Muscle of back (tissue), 11 donors: ENCODE measurements around the gene ACBD4. TPM values are rescaled to one million over a fixed set of nuclear protein-coding genes. Genes with fewer than 3 reads are reported as not detected.
"Not testable (repeated sequence)": the region's sequence is repeated elsewhere in the genome, so short reads cannot be mapped to it uniquely, and the experiment has no call there.

Experiments
- DNase-seq, 3 donors: peaks; one replicate each; pipeline versions ENCODE4 v3.0.0 to v3.0.0-alpha.2; 2013
- polyA plus RNA-seq, 10 donors: library from polyadenylated mRNA; unstranded; fragments of 120-200 nt; gene quantifications; one replicate each; pipeline ENCODE4 v1.2.1, GENCODE V29; 2013; ENCODE audit not compliant: insufficient read length in 10 of 10

ACBD4 gene
- polyA plus RNA-seq, 10 donors: 3.9 to 7.0 (median 5.3) TPM

DNA sequence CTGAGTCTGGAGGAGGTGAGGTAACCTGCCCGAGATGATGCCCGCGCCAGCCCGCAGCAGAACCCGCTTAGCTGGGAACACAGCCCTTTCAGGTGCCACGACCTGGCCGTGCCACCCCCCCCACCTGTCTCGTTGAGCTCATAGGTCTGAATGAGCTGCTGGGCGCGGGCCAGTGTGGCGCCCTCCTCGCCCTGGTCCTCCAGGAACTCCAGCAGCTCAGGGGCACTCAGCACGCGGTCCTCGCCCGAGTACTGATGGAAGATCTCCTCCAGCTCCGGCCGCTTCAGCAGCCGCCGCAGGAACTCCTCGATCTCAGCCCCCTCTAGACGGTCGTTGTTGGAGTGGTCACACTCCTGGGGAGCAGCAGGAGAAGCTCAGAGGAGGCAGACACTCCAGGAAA is 16.8 kb upstream of the ACBD4 start:
- DNase-seq: no peak

DNA sequence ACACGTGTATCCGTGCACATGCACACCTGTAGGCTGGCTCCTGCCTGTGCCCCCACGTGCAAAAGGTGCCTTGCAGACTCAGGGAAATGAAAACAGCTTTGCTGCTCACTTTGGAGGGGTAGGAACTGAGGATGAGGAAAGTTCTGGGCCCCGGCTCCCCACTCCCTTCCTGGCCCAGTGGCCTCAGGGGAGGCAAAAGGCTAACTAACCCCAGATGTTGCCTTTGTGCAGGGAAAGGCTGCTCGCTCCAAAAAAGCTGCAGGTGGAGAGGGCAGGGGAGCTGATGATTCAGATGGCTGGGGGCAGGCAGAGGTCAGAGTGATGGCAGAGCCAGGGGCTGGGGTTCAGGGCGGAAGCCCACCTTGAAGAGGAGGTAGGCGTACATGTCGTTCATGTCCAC is 15.5 kb upstream of the ACBD4 start:
- no peak for DNase-seq

DNA sequence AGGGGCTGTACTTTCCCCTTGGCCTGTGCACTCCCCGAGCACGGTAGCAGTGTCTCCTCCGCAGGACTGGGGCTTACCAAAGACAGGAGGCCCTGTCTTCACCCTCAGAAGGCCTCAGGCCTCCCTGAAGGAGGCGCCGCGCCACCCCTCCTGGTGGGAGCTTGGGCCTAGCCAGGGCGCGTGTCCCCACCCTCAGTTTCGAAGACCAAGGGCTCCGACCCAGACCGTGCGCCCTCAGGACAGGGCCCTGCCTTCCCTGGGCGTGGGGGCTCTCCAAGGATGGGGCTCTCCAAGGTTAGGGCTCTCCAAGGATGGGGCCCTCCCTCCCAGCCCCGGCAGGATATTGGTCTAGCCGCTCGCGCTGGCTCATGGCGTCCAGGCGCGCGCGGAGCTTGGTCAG is 14.9 kb upstream of the ACBD4 start:
- no peak for DNase-seq

DNA sequence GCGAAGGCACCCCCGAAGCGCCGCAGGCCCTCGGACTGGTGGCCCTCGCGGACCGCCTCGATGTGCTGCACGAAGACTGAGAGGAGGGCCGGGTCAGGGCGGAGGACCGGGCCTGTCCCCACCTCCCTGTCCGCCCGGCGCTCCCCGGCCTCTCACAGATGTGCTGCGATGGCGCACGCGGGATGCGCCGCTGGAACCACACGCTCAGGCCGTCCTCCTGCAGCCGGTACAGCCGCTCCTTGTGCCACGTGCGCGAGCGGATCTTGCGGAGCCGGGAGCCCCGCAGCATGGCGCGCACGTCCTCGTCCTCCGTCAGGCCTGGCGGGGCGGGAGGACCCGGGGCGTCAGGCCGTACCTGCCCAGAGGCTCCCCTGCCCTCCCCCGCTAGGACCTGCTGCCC is 14.4 kb upstream of the ACBD4 start:
- no peak for DNase-seq

DNA sequence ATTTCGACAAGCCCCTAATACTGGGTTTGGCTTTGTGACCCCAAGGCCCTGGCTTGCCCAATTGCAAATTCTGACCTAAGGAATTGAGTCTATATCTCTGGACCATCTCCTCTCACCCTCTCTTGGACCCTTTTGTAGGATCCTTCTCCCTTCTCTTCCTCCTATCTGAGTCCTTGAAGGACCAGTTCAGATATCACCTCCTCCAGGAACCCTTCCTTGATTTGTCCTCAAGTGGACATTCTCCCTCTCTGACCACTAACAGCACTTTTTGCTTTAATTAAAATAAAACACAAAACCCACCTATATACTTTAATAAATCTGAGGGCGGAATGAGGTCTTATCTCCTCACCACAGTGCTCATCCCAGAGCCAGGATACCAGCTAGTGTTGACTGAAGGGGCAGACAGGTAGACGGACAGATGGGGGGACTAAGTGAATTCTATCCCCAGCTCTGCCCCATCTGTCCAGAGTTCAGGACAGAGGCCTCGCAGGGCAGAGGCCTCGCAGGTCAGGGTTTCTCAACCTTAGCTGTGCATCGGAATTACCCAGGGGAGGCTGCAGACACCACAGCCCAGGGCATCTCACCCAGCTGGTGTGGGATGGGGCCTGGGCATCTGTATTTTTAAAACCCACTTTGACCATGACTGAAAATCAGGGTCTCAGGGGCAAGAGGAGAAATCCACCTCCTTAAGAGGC is 12.3 kb upstream of the ACBD4 start:
- DNase-seq: no peak

DNA sequence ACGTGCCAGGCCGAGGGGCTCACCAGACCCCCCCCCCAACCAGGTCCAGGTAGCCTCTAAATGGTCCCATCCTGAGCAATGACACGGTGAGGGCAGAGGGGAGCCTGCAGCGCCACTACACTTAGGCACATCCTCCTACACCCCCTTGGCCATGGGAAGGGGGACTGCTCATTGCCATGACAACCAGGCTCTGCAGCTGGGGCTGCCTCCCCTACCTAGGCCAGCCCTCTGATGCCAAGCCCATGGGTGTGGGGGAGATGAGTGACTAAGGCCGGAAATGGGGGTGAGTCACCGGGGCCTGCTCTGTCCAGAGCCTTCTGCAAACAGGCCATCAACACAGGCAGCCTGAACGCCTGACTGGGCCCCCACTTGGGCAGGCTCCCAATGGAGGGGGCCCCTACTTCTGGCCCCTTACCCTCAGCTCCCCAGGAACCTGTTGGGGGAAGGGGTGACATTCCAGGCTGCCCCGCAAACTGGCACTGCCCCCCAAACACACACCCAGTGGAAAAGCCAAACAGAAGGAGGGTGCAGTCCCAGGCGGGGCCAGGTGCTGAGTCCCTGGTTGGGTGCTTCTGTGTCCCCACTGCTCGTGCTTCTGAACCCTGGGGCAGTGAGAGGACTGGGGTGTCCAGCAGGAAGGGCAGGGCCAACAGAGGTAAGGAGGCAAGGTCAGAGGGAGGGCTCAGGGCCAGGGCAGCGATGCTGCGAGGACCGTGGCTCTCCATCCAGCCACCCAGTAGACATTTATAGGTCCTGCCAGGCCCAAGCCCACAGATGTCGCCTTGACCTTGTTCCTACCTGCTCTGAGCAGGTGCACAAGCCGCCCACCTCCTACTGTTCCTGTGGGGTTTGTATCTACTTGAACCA is 11.3 kb upstream of the ACBD4 start:
- DNase-seq: peak in 1 of 3 donors; percentile 66

DNA sequence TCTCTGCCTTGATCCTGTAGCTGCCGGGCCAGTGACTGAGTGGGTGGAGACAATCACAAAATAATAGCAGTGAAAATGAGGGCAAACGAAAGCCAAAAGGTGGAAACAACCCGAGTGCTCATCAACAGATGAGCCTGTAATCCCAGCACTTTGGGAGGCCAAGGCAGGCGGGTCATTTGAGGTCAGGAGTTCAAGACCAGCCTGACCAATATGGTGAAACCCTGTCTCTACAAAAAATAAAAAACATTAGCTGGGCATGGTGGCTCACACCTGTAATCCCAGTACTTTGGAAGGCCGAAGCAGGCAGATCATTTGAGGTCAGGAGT is 10.7 kb upstream of the ACBD4 start:
- DNase-seq: not testable (repeated sequence)

DNA sequence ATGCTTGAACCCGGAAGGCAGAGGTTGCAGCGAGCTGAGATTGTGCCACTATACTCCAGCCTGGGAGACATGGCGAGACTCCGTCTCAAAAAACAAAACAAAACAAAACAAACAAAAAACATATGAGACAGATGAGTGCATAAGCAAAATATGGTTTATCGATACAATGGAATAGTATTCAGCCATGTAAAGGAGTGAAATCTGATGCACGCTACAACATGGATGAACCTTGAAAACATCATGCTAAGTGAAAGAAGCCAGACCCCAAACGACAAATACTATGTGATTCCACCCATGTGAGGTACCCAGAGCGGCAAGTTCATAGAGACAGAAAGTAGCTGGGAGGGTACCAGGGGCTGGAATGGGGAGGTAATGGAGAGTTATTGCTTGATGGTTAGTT is 10.0 kb upstream of the ACBD4 start:
- DNase-seq: no peak

DNA sequence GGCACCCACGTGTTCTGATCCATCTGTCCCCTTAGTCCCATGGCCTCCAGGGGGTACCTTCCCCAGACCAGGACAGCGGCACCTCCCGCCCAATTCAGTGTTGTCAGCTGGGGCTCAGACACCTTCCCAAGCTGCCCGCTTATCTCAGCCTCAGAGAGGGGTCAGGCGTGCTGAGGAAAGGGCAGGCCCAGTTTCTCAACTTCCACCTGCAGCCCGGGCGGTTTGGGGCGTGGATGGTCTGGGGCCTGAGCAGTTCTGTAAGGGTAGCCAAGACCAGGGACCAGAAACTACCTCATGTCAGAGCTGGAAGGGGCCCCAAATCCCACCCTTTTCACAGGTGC is 8.3 kb upstream of the ACBD4 start:
- DNase-seq: no peak

DNA sequence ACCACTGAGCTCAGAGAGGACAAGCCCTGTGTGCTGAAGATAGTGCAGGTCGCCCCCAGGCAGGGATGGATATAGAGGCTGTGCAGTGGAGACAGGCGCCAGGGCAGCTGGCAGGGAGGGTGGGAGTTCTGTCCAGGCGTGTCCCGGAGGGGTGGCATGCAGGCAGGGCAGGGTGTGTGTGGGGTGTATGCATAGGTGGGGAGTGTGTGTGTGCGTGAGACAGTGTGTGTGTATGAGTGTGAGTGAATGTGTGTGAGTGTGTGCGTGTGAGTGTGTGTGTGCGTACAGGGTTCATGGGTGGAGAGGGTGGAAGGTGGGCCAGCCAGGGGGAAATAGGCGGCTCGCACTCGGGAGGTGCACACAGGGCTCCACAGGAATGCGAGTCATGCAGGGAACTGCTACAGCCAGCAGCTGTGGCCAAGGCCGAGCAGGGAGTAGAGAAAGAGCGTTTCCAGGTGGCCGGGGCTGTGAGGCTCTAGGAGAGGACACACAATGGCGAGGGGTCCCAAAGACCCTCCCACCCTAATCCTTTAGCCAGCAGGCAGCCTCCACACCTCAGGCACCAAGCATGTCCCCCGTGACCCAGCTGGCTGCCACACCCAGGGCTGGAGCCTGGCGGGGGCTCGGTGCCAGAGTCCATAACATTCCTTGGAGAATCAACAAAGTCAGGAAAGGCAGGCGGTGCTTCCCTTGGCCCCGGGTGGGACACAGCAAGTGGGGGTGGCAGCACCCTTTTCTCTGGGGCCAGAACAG is 7.8 kb upstream of the ACBD4 start:
- no peak for DNase-seq

DNA sequence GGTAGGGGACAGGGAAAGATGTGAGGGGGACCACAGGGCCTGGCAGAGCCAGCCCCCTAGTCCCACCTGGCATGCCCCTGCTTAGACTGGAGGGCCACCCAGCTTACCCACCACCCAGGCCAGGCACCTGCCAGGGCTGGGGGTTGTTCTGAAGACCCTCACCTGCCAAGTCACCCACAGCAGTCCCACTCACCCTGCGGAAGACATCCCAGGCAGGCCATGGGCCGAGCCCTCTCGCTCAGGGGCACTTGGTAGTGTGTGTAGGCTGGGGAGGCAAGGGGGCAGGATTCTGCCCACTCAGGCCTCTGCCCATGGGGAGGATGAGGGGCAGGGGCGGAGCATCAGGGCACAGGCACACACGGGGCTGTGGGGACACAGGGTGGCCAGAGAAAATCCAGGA is 7.2 kb upstream of the ACBD4 start:
- no peak for DNase-seq

DNA sequence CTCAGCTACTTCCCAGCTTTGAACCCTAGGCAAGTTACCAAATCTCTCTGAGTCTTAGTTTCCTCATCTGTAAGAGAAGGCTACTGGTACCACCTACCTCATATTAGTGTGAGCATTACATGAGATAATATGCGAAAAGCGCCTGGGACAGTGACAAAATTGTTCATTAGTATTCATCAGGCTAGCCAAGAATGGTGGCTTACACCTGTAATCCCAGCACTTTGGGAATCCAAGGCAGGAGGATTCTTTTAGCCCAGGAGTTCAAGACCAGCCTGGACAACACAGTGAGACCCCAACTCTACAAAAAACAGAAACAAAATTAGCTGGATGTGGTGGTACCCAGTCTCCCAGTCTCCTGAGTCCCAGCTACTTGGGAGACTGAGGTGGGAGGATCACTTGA is 6.5 kb upstream of the ACBD4 start:
- DNase-seq: no peak

DNA sequence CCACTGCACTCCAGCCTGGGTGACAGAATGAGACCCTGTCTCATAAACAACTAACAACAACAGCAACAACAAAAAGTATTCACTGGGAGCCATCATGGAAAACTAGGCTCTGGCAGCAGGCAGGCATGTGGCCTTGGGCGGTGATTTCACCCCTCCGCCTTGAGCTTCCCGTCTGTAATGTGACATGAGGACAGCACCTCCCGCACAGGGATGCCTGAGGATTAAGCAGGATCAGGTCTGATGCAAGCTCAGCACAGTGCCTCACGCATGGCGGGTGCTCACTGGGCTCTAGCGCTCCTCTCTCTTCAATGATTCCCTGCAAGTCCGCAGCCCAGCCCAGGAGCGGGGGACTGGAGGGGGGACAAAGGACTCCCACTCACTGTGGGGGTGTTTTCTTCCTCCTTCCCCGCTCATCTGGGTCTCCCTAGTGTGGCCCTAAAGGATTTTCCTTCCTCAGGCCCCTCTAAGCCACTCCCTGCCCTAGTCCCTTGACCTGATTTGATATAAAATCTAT is 6.0 kb upstream of the ACBD4 start:
- DNase-seq: peak in 1 of 3 donors; percentile 50

DNA sequence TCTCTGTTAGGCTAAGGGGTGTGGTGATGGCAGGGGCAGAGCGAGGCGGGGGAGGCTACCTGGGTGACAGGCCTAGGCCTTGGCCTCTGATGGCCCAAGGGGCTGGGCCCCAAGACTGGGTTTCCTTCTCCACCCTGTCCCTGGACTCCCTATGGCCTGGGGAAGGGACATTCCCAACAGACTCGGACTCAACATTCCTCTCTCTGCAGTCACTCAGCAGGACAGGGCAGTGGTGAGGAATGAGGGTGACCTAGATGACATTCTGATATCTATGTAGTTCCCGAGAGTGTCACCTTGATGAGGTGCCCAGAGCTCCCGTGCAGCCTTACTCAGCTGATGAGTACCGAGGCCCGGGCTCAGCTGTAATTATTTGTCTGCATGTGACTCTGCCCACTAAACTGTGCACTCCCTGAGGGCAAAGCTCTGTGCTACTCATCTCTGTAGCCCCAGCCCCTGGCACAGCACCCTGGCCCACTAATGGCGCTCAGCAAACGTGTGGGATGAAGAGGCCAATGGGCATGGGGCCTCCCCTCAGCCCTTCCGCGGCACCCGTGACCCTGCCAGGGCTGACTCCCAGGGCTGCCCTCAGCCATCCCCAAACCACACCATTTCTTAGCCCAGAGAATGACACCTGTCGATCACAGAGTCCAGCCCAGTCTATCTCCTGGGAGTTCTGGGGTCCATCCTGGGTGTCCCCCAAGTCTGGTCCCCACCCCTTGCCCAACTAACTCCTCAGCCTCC is 5.4 kb upstream of the ACBD4 start:
- no peak for DNase-seq

DNA sequence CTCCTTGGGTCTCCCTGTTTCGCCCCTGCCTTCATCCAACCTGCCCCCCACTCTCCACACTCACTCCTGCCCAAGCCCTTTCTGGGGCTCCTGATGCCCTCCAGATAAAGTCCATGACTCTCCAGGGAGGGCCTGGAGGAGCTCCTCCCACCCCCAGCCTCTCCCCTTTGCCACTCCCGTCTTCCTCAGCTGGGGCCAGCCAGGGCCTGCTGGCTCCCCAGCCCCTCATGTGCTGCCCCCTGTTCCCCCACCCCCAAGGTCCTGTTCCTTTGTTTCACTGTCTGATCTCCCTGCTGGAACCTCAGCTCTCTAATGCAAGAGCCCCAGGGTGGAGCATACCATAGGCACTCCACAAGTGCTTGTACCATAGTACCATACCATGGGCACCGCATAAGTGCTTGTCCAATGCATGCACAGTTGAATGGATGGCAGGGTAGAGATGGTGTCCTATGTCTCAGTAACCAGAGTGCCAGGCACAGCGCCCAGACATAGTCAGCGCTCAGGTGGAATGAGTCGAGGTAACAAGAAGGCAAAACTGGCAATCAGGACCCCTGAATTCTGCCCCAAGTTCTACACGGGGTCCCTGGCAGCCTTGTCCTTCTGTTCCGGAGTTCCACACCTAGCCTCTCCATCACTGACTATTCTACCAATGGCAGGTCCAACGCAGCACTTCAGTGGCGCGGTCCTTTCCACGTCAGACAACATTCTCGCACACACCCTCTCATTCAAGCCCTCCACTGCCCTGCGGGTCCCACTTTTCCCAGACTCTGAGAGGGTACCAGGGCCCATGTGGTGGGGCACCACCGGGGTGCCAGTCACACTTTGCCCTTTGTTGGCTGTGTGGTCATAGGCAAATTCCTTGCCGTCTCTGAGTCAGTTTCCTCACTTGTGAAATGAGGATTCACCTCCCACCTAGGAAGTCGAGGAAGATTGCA is 4.5 kb upstream of the ACBD4 start:
- DNase-seq: no peak

DNA sequence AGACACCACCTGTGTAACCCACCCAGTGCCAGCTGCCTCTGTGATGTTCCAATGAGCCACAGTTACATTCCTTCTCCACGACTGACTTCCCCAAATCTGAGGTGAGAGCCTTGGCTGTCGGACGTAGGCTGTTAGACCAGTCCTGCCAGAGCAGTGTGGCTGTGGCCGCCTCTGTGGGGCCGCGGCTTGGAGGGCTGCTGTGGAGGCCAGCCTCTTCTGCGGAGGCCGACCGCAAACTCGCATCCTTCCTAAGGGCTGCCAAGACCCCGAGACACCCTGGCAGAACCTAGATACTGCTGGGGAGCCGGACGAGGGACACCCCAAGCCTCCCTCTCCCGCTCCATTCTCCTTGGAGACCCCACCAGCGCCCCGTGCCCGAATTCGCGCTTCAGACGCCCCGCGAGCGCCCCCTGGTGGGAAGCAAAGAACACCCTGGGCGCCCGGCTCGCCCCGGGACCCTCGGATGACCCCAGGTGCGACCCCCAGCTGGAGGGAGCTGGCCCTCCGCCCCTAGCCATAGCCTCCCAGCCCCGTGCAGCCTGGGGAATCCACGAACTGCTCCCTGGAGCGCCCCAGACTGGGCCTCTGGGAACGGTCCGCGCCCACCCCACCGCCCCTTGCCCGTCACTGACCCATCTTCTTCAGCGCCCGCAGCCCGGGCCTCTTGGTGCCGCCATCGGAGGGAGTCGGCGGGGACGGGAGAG is 3.7 kb upstream of the ACBD4 start:
- DNase-seq: peak in 1 of 3 donors; percentile 76

DNA sequence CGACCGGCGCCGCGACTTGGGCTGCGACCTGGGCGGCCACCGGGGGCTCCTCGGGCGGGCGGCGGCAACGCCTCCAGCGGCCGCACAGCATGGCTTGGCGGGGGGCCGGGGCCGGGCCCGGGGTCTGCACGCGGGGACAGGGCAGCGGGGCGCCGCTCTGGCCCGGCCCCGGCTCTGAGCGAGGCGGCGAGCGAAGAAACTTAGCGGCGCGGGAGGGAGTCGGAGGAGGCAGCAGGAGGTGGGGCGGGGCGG is 3.2 kb upstream of the ACBD4 start, which contains the start of gene PLCD3:
Gene PLCD3 (minus strand): TSS at position 196 of the 252 bp plus-strand sequence. CDS start 105 bp downstream, at position 91.
- DNase-seq: no peak

DNA sequence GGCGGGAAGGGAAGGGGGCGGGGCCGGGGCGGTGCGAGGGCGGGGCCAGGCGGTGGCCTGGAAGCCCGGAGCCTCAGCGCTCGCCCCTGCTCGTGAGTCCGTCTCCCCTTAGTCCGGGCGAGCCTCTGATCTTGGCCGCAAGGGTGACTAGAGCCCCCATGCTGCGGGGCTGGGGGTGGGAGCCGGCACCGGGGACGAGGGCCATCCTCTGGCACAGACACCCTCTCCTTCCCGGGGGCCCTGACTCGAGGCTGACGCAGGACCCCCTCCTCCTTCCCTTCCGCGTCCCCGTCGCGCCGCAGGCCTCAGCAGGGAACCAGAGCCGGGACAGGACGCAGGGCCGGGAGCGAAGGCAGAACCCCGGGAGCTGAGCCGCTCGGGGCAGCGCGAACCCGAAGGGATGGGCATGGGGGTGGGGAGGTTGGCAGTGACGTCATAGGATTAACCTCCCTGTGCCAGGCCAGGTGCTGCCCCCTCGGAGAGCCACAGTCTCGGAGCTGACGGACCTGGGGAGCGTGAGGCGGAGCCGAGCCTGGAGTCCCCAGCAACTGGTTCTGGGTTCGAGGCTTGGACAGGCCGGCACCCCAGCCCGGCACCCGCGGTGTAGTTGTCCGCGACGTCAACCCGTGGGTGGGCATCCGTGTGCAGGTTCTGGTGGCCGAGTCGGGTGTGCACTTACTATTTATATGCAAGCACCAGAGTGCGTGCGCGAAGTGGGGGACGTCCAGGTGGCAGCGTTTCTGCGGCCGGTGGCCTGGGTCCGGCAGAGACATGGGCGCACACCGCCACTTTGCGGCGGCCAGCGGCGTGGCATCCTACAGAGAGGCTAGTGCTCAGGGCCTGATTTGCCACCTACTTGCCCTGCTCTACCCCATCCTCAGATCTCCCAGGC is 2.7 kb upstream of the ACBD4 start:
- DNase-seq: peak; percentile 64 to 94 (median 79)
